ENCODE results near the gene COL13A1.

The COL13A1 gene

GRCh38 chr10:69911613-69912528 is 110.2 kb downstream of the COL13A1 start:
- DNase-seq (ENCODE audit: low spot score) = no peak

GRCh38 chr10:69912589-69912988 is 110.9 kb downstream of the COL13A1 start:
- DNase-seq (ENCODE audit: low spot score) = no peak

GRCh38 chr10:69913606-69914382 is 112.1 kb downstream of the COL13A1 start:
- no peak for DNase-seq (ENCODE audit: low spot score)

GRCh38 chr10:69914398-69915214 is 112.9 kb downstream of the COL13A1 start:
- peak; percentile 22 for DNase-seq (ENCODE audit: low spot score)

GRCh38 chr10:69915215-69915560 is 113.5 kb downstream of the COL13A1 start:
- no peak for DNase-seq (ENCODE audit: low spot score)

GRCh38 chr10:69916118-69916517 is 114.4 kb downstream of the COL13A1 start:
- no peak for DNase-seq (ENCODE audit: low spot score)

- no peak for DNase-seq (ENCODE audit: low spot score)
These were observed 116.3 kb downstream of the COL13A1 start for GRCh38 chr10:69918036-69918435.

GRCh38 chr10:69919250-69919649 is 117.5 kb downstream of the COL13A1 start:
- no peak for DNase-seq (ENCODE audit: low spot score)

GRCh38 chr10:69925111-69925510 is 123.4 kb downstream of the COL13A1 start:
- DNase-seq (ENCODE audit: low spot score) = no peak

- no peak for DNase-seq (ENCODE audit: low spot score)
These were observed 126.6 kb downstream of the COL13A1 start for GRCh38 chr10:69928339-69928738.

- DNase-seq (ENCODE audit: low spot score) = no peak
These were observed 127.9 kb downstream of the COL13A1 start for GRCh38 chr10:69929575-69929974.

- DNase-seq (ENCODE audit: low spot score) = no peak
These were observed 133.1 kb downstream of the COL13A1 start for GRCh38 chr10:69934768-69935167.

- DNase-seq (ENCODE audit: low spot score) = no peak
These were observed 134.4 kb downstream of the COL13A1 start for GRCh38 chr10:69936091-69936490.

- no peak for DNase-seq (ENCODE audit: low spot score)
These were observed 136.9 kb downstream of the COL13A1 start for GRCh38 chr10:69938541-69938991.

- DNase-seq (ENCODE audit: low spot score) = no peak
These were observed 137.4 kb downstream of the COL13A1 start for GRCh38 chr10:69939061-69939460.

- no peak for DNase-seq (ENCODE audit: low spot score)
These were observed 137.8 kb downstream of the COL13A1 start for GRCh38 chr10:69939481-69939880.

- no peak for DNase-seq (ENCODE audit: low spot score)
These were observed 140.0 kb downstream of the COL13A1 start for GRCh38 chr10:69941730-69942129.

GRCh38 chr10:69943292-69943820 is 141.7 kb downstream of the COL13A1 start:
- no peak for DNase-seq (ENCODE audit: low spot score)

- no peak for DNase-seq (ENCODE audit: low spot score)
These were observed 143.1 kb downstream of the COL13A1 start for GRCh38 chr10:69944761-69945160.

- DNase-seq (ENCODE audit: low spot score) = no peak
These were observed 146.6 kb downstream of the COL13A1 start for GRCh38 chr10:69948261-69948660.

- DNase-seq (ENCODE audit: low spot score) = no peak
These were observed 148.1 kb downstream of the COL13A1 start for GRCh38 chr10:69949770-69950169.

GRCh38 chr10:69951658-69952057 is 150.0 kb downstream of the COL13A1 start:
- DNase-seq (ENCODE audit: low spot score) = no peak

Measured in CD4-positive, alpha-beta T cell treated with Interleukin-15 for 4 hours (primary cell).